Measurements from ENCODE around the gene CARNS1. TPM values are rescaled to one million over a fixed set of nuclear protein-coding genes. Genes with fewer than 3 reads are reported as not detected.

The CARNS1 gene
- total RNA-seq, 4 donors from 2014 or later = 0.09 to 0.76 (median 0.25) TPM

DNA sequence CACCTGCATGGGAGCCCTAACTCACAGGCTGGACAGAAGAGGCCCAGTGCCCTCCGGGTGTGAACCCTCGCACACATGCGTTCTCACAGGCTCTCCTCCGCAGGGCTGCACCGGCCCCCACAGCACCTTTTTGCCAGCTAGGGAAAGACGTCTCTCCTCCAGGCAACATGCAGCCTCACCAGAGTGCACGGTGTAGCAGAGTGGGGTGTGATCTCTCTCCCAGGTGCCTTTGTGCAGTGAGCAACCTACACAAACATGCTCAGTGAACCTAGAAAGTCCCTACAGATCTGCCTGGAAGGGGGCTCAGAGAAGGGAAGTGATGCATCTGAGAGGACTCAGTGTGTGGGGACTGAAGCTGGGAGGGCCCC, 3.7 kb upstream of the CARNS1 start:
- 67 to 76% methylated on average over 5 to 6 of the region's 7 CpGs for WGBS, 2 donors
- TF ChIP-seq, protein P1, sequence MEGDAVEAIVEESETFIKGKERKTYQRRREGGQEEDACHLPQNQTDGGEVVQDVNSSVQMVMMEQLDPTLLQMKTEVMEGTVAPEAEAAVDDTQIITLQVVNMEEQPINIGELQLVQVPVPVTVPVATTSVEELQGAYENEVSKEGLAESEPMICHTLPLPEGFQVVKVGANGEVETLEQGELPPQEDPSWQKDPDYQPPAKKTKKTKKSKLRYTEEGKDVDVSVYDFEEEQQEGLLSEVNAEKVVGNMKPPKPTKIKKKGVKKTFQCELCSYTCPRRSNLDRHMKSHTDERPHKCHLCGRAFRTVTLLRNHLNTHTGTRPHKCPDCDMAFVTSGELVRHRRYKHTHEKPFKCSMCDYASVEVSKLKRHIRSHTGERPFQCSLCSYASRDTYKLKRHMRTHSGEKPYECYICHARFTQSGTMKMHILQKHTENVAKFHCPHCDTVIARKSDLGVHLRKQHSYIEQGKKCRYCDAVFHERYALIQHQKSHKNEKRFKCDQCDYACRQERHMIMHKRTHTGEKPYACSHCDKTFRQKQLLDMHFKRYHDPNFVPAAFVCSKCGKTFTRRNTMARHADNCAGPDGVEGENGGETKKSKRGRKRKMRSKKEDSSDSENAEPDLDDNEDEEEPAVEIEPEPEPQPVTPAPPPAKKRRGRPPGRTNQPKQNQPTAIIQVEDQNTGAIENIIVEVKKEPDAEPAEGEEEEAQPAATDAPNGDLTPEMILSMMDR (IDR thresholded peaks at IDR 0.05) = no peak
- TF ChIP-seq POLR2A (IDR thresholded peaks at IDR 0.05) = no peak
- H3K27ac ChIP-seq = no peak overlapping the region
- H3K9me3 ChIP-seq = no peaks in the 10 kb centered on the region
- intact Hi-C loops (cut with DNase I) = no loop called here
- DNase-seq = no peak
- peaks cover 17 to 62% (median 19%) of the 10 kb centered on the region in 3 donors for H3K4me1 ChIP-seq
- no peak overlapping the region for H3K4me3 ChIP-seq
- H3K36me3 ChIP-seq = no peaks in the 10 kb centered on the region
- peaks cover 0 to 70% (median 0%) of the 10 kb centered on the region in 4 donors for H3K27me3 ChIP-seq

DNA sequence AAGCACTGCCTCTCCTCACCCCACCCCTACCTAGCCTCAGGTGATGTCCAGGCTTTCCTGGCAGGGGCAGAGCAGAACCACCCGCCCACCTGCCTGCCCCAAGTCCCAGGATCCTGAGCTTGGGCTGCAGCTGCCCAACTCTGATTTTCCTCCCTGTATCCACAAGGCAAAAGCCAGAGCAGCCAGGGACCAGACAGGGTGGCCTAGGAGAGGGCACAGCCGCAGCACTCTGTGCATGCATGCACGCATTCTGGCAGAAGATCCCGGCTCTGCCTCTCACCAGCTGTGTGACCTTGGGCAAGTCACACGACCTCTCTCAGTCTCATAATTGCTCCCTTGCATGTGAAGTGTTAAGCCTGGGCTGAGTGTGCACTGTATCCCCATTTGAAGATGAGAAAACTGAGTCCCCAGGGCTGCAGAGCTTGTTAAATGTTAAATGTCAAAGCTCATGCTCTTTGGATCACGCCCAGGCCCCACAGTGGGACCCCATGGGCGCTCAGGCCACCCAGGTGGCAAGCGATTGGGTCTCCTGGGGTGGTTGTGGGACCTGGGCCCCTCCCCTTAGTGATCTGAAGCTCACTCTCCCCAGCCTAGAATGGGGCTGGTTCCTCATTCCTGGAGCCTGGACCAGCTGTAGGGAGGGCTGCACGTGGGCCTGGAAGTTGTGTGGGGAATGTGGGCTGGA, 2.8 kb upstream of the CARNS1 start:
- no peak overlapping the region for H3K27ac ChIP-seq
- peaks cover 0 to 61% (median 0%) of the 10 kb centered on the region in 4 donors for H3K27me3 ChIP-seq
- H3K9me3 ChIP-seq = no peaks in the 10 kb centered on the region
- no peaks in the 10 kb centered on the region for H3K36me3 ChIP-seq
- no peak overlapping the region for H3K4me3 ChIP-seq
- 20 to 32% methylated on average over 2 to 4 of the region's 9 CpGs for WGBS, 2 donors
- peaks cover 20 to 62% (median 26%) of the 10 kb centered on the region in 3 donors for H3K4me1 ChIP-seq
- DNase-seq = no peak
- intact Hi-C loops (cut with DNase I) = no loop called here
- TF ChIP-seq, protein P1 (IDR thresholded peaks at IDR 0.05) = no peak
- no peak for TF ChIP-seq POLR2A (IDR thresholded peaks at IDR 0.05)

DNA sequence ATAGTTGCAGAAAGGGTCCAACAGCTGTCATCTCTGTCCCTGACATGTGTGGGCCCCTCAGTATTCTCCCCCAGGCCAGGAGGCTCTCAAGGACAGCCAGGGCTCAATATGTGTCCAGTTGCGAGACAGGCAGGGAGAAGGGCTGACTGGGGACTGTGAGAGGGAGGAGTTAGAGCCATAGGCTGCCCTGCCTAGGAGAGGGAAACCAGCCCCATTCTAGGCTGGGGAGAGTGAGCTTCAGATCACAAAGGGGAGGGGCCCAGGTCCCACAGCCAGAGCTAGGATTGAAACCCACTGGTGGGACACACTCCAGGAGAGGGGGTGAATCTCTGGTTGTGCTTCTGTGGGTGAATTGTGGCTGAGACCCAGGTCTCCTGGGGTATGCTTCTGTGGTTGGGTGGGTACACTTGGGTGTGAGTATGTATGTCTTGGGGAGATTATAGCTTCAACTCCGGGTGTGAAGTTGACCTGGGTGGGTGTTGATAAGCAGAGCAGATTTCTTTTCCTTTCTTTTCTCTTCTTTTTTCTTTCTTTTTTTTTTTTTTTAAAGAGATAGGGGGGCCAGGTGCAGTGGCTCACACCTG, 2.1 kb upstream of the CARNS1 start:
- no peak overlapping the region for H3K4me3 ChIP-seq
- intact Hi-C loops (cut with DNase I) = no loop called here
- peaks cover 0 to 54% (median 0%) of the 10 kb centered on the region in 4 donors for H3K27me3 ChIP-seq
- H3K36me3 ChIP-seq = no peaks in the 10 kb centered on the region
- no peak for DNase-seq
- WGBS, 2 donors = 67 to 72% methylated on average over 1 to 2 of the region's 2 CpGs
- peaks cover 20 to 62% (median 29%) of the 10 kb centered on the region in 3 donors for H3K4me1 ChIP-seq
- H3K9me3 ChIP-seq = no peaks in the 10 kb centered on the region
- TF ChIP-seq POLR2A (IDR thresholded peaks at IDR 0.05) = no peak
- TF ChIP-seq, protein P1 (IDR thresholded peaks at IDR 0.05) = no peak
- no peak overlapping the region for H3K27ac ChIP-seq

DNA sequence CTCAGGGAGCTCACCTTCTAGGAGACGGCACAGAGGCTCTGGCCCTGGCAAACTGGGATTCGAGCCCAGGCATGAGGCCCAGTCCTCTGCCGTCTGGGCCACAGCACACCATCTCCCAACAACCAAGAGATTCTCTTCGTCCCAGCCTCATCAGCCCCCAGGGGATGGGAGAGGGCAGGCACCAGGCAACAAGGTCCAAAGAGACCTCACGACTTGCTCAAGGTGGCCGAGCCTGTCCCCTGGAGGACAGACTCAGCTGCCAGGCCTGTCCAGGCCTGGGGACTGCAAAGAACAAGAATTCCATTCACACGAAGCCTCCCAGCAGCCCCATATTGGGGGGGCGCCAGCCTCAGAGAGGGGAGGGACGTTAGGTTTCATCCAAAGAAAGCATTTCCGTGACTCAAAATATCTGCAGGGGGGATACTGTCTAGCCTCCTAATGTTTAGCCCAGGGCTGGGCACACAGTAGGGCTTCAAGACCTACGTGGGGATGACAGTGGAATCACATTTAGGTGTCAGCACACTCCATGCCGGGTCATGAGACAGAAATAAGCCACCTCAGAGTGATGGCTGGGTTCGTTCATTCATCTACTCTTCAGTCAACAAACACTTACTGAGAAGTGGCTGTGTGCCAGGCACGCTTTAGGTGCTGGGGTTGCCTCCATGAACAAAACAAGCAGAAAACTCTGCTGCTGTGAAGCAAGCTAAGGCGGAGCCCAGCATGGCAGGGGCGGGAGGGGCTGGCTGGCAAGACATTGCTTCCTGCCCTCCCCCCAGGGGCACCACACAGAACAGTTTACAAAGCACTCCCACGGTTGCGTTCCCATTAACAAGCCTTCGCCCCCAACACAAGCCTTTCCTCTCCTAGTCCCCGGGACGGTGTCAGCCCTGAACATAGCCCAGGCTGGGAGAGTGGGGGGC, 1.2 kb downstream of the CARNS1 start:
- intact Hi-C loops (cut with DNase I) = no loop called here
- no peaks in the 10 kb centered on the region for H3K9me3 ChIP-seq
- peak overlapping the region; percentile 31 to 78 (median 60) for H3K27ac ChIP-seq
- H3K4me3 ChIP-seq = no peak overlapping the region
- peaks cover 42 to 73% (median 52%) of the 10 kb centered on the region in 3 donors for H3K4me1 ChIP-seq
- TF ChIP-seq POLR2A (IDR thresholded peaks at IDR 0.05) = no peak
- TF ChIP-seq, protein P1 (IDR thresholded peaks at IDR 0.05) = no peak
- WGBS, 2 donors = 35 to 43% methylated on average over 4 to 5 of the region's 21 CpGs
- DNase-seq = no peak
- H3K27me3 ChIP-seq = peaks cover 0 to 21% (median 0%) of the 10 kb centered on the region in 4 donors
- no peaks in the 10 kb centered on the region for H3K36me3 ChIP-seq

All from esophagus squamous epithelium (tissue), 5 donors.